ENCODE results near the gene SOD3.

Gene SOD3

DNA sequence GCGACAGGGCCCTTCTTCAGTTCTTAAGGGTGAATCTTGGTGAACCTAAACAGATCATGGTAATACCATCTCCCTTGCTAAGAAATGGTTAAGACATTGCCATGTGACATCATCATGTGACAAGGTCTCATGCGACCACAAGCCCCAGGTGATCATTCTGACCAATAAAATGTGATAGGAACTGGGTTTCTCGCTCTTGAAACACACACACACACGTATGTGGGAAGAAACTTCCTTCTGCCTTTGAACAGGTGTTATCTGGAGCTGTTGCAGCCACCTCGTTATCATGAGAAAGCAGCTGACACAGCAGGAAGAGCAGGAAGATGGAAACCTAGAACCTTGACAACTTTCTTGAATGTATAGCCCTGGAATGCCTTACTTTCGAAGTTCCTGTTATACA is 10.2 kb downstream of the SOD3 start:
- no peak for DNase-seq

DNA sequence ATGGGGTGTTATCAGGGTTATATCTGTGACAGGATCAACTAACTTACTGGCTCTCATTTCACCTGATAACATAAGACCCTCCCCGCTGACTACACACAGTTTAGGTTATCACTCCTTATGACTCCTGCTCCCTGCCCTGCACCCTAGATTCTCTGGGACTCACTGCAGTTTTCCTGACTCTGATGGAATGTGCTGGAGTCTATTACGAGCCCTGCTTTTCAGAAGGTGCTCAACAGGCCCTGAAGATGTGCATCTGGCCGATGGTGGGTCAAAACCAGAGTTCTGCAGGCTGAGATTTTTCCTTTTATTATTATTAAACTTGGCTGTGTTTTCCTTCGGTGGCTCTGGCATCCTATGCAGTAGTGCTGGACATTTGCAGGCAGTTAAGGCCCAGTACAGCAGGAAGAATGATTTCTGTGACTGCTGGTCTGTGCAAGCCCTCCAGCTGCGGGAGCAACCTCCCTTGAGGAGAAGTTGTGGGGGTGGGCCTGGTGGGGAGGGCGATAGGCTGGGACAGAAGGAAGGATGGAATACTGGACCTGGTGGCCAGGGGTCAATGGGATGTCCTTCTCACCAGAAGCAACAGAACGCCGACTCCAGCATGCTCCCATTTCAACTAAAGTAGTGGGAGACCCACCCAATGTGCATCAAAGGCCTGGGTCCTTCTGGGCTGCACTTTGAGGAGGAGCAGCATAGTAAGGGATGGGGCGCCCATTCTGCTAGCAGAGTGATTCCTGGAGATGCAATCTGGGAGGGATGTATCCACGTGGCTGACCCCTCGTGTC is 11.0 kb downstream of the SOD3 start:
- DNase-seq = no peak

DNA sequence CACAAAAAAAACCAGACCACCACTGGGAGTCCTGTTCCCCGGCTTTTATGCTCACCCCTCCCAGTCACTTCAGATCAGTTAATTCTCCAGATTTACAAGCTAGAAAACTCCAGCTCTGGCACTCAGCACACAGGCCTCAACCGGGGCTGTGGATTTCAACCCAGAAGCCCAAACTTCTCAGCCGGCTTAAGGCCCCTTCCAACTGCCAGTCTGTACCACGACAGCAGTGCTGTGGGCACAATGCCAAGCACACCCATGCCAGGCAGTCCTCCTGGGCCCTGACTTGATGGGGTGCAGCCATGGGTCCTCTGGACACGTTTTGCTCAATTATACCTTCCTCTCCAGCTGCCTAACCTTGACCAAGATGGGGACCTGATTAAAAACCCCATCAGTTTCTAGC is 12.2 kb downstream of the SOD3 start:
- DNase-seq = no peak

DNA sequence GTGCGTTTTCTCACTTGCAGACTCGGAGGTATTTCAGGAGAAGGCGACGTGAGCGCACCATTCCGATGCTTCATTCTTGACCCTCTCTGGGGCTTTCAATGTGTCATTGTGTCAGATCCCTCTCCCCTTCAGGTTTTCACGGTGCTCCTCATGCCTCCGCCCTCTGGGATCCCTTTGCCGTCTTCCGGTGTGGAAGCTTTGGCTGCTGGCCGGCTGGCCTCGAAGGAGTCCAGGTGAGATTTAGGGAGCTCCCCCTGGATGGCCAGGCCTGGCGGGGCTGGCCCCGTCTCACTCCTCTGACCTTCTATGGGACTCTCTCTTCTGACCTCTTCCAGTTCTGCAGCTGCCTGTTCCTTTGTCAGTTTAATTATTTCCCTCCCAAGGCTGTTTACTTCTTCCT is 12.9 kb downstream of the SOD3 start:
- no peak for DNase-seq

DNA sequence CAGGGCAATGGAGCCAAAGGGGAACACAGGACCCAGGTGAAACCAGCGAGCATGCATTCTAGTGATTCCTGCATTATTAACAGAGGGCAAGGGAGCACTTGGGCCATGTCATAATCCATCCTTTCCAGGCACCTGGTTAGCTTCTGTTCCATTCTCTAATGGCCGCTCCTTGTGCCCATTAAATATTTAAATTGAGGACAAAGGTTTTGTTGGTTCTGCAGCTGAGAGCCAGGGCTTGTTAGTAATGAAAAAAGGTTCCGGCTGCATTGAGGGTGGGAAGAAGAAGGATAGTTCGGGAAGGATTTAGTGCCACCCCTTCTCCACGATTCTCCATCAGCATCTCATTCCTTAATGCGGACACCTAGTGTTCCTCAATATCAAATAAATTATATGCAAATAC is 13.6 kb downstream of the SOD3 start:
- DNase-seq = no peak

DNA sequence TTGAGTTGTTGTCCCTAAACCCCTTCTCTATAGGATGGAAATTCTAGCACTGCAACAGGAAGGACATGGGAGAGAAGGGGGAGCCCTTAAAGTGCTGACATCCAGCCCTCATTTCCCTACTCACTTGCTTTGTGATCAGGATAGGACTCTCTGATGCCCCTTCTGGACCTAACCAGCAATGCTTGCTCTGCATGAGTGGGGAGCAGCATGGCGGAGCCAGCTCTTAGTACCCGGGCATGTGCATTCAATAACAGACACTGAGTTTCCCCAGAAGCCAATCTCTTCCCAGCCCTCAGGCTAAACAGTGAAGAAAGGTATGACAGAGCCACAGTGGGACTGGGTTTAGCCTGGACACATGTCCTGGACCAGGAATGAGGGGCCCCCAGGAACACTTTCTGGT is 14.0 kb downstream of the SOD3 start:
- no peak for DNase-seq

DNA sequence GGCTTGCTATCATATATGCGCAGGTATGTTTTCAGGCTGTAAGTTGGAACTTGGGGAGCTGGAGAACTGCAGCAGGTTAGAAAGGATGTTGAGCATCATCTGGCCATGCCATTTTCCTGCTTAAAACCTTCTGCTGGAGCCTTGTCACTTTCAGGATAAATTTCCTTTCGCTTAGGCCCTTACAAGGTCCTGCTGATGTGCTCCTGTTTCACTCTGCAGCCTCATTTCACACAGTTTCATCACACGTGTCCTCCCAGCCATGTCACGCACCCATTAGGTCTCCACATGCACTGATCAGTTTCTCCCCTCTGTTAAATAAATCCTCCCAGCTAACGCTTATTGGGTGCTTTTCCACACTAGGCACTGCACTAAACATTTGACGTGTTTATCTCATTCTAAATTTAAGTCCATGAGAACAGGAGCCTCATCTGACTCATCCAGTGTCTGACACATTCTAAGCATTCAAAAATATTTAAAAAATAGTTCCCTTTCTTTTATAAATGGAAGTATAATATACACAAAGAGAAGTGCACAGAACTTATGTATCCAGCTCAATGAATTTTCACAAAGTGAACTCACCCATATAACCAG is 14.5 kb downstream of the SOD3 start:
- no peak for DNase-seq

DNA sequence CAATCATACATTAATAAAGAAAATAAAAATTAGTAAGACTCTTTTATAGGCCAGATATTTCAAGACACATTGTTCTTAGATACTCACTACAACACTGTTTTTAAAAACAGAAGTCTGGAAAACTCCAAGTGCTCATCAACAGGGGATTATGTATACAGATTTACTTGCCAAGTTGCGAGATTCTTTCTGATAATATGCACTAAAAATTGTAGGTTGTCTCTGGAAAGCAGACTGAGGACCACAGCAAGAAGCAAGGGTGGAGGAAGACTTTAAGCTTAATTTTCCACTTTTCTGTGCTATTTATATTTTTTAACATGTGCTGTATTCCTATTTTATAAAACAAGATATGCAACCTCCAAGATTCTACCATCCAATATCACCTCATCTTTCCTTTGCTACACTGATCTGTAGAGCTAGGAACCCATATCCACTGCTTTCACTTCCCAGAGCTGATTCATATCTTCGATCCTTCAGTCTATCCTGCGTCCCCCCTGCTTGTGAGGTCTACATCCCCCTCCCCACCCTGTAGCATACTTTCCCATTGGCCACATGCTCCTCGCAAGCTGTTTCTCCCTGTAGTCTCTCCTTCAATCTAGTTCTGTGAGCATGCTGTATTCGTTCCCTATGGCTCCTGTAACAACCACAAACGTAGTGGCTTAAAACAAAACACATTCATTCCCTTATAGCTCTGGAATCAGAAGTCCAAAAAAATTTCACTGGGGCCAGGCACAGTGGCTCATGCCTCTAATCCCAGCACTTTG is 15.7 kb downstream of the SOD3 start:
- DNase-seq = no peak

DNA sequence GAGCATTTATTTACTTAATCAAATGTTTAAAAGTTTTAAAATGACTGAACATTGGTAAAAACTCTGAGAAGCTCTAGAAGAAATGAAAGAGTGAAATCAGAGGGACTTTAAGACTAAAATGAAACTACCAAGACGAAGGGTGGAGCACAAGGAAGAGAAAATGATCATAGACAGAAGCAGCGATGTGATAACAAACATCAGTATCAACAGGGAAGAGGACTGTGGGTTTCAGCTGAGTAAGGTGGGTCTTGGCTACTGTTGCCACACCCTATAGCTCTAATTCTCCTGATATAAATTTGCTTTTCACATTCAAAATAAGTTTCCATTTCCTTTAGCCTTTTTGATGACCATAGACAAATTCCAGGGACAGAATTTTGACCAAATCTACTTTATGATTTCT is 18.4 kb downstream of the SOD3 start:
- DNase-seq = no peak

DNA sequence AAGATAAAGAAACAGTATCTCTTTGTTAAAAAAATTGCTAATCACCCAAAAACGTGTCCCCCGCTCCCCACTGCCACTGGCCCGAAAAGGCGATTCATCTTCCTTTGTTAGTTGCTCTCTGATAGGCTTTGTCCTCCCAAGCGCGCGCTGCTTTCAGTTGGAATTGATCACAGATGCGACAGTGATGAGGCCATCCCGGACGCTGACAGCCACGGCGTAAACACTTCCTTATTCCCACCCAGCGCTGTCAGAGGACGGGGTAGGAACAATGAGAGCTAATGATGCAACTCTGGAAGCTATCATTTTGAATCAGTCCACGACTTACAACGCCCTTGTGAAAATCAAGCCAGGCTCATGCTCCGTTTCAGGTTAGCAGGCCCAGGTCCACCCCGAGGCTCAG is 21.4 kb downstream of the SOD3 start:
- DNase-seq = no peak

DNA sequence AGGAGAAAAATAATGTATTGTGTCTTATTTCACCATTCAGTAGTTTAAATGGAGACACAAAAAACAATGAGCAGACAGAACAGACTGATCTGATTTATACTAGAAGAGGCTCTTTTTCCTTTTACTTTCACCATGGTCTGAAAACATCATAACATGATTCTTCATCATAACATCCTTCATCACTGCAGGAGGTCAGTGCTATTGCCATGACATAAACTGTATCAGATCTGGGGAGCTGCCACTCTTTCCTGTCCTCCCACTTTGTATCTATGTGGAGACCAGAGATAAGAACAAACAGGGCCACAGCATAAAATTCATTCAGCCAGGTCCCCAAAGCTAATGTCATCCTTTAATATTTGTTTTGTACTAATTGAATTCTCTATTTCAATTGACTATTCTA is 25.2 kb downstream of the SOD3 start:
- no peak for DNase-seq

DNA sequence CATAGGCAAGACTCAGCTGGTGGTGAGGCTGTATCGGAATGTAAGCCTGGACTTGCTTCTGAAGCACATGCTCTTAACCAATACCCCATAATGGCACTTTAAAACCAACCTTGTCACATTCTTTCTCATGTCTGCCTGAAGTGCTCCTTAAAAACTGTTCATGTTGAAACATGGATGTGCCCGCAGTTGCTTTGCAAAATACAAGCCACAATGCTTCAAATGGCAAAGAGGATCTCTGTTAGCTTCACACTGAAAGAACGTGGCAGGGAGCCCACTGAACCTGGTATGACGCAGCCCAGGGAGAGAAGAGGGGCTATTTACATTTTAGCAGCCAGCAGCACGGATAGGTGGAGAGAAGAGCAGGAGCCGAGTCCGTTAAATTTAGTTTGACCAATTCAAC is 29.3 kb downstream of the SOD3 start:
- no peak for DNase-seq

DNA sequence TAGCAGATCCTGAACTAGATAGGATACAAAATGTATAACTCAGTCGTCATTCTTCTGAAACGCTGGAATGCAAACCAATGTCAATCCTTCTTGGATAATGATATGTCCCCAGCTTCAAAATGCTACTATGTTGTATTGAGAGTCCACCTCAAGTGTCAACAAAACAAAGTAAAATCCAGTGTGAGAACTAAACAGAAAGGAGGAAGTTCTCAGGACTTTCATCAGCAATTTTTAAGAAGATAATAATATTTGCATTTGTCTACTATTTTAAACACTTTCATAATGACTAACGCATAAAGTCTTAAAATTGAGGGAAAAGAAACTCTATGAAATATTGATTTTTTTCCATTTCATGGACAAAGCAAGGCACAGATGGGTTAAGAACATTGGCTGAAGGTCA is 36.3 kb downstream of the SOD3 start:
- DNase-seq = no peak

DNA sequence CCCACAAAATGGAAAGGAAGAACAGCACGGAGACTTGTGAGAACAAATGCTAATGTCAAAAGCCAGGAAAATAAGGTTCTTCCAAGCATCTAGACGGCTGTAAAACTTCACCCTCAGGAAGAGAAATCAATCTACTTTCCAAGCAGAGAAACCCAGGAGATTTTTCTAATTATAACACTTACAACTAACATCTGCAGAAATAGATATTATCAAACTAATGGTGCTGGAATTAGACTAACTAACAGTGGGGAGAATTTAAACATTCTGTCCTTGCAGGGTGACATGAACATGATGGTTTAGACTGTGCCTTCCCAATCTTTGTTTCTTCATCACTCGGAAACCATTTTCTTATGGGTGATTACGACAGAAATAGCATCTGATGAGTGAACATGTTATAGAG is 40.3 kb downstream of the SOD3 start:
- no peak for DNase-seq

DNA sequence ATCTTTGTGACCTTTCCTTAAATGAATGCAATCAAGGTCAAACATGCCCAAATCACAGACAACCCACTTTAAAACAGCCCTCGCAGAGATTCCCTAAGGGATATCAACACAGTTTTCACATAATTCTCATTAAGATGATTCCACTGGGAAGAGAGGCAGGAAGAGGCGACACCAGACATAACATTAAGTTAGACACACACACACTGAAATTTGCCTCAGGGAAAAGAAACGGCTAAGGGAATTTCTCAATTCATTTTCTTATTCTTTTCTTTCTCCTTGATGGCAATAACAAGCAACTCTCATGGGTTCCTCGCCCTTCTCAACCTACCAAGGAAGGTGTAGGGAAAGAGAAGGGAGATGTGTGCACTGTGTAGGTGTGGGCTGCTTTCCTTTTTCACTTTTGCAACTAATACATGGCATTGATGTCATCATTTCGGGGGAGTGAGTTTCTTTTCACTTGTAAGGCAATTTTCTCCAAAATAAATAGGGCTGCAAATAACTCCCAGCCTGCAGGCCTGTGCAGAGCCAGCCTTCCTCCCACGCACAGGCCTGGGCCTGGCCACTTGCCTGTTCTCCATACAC is 41.4 kb downstream of the SOD3 start:
- DNase-seq = no peak

DNA sequence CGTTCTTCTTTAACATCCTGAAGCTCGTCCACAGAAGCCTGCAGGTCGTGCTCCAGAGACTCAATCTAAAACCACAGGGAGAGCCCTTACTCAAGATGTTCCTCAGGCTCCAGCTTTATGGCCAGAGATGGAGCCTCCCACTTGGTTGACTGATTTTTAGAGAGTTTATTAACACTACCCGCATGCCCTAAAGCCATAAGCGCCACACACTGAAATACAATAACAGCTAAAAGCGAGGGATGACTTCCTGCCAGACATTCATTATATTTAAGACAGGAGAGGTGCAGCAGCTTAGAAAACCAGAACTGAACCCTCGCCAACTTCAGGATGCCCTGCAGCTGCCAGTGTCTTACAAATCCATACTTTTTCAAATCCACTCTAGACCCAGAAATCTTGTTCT is 42.0 kb downstream of the SOD3 start:
- DNase-seq = no peak

DNA sequence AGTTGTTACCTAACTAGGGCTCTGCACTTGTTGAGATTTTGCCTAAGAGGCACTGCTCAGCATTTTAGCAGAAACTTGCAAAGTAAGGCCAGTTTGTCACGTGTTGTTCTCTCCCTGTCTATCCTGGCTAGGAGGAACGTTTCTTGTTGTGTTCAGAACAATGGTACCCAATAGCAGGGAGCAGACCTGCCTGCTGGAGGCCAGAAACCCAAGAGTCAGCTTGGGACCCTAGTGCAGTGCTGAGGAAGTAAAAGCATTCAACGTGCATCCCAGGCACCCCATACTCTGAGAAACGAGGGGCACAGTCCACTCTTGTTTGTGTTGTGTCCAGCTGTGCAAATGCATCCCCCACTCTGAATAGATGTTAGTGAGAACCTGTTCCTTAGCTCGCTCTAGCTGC is 42.4 kb downstream of the SOD3 start:
- no peak for DNase-seq

DNA sequence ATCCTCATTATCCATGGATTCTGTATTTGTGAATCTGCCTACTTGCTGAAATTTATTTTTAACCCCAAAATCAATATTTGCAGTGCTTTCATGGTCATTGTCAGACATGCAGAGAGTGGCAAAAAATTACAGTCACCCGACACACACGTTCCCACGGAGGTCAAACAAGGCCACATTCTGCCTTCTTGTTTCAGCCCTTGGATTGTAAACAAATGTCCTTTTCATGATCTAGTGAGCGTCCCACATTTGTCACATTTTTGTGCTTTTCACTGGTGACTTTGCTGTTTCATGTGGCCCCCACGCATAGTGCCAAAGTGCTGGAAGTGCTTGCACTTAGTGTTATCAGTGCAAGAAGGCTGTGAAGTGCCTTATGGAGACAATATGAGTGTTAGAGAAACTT is 45.0 kb downstream of the SOD3 start:
- no peak for DNase-seq

DNA sequence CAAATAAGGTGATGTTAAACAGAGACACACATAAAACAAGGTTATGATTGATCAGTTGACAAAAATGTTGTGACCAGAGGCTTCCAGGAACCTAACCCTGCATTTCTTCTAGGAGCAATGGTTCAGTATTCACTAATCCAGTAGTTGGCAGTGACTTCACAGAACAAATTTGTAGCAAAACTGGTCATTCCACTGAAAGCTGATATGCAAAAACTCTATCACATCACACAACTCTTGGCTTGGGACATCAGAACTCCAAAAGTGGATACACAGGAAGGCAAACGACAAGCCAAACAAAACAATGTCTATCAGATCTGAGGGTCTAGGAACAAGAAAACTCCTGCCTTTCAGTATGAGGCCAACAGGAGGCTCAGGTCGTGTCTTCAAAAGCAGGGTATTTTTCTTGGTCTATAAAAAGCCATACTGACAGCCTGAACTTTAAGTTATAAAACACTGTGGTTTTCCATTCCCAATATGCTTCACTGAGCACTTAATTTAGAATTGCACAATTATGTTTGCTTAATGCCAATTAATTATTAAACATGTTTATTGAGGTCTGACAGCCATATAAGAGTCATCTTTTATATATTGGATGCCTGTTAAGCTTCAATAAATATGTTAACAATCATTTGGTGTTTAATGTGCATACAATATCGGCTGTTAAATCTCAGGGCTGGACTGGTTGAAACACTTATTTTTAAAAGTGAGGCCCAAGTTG is 45.6 kb downstream of the SOD3 start:
- no peak for DNase-seq

DNA sequence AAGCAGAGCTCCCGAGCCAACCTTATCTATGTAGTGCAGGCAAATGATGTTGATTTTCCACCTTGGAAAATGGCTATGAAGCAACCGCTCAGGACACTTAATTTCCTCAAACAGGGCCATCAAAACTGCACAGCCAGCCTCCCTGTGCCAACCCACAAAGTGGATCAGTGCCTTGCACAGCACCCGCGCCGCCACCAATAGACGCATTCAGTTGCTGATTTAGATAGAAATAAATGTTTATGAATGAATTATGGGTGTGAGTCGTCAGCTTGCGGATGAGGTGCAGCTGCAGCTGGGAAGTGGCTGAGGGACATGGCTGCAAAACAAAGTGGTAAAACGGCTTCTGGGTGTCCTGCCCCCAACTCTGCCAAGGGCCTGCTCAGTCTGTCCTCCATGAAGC is 47.0 kb downstream of the SOD3 start:
- no peak for DNase-seq

DNA sequence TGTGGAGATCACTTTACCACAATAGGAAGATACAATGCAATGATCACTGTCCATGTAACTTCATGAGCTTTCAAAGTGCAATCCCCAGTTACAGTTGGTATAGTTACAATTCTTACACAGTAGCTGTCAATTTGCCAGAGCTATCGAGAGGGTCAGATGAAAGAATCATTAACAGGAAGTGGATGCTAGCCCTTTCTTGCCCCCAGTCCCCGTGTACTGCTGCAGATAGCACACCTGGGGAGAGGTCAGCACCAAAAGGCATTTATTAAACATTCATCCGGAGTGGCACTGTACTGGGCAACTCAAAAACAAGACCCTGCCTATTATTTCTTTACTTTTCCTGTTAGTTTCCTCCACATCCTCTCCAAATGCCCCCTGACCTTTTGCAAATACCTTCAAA is 47.7 kb downstream of the SOD3 start:
- no peak for DNase-seq

DNA sequence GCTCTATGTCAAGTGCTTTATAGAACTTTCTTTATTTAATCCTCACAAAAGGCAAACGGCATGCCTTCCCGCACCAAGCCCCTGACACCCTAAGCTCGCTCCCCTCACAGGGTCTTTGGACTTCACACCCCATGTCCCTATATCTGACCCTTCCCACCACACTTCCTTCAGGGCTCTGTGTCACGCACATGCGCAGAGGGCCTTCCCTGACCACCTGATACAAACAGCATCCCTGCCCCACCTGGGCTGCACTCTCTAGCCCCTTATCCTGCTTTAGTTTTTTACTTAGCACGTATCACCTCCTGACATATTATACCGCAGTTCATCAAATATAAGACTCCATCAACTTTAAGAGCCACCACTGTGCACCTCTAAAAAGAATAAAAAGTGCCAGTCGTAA is 49.8 kb downstream of the SOD3 start:
- DNase-seq = no peak

DNA sequence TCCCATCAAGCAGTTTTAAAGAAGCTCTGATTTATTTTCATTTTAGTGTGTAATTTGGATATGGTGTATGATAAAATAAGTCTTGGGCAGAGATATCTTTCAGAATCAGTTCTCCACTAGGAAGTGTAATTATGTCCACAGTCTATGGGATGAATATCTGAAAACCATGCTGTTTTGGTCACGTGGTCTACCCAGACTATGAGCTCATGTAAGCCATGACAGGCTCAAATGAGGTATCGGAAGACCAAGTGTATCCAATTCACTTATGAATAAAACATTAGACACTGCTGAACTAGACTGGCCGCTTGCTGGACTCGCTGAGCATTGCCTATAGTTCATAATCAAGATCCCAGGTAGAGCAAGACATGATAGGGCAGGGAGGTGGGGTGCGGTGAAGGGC is 50.5 kb downstream of the SOD3 start:
- DNase-seq = no peak

Data from NCI-H2081 treated with DMSO at 0.1 percent for 48 hours (cell line).